ENCODE results near the gene ACER3.
"Not testable (repeated sequence)": the region's sequence is repeated elsewhere in the genome, so short reads cannot be mapped to it uniquely, and the experiment has no call there.

The ACER3 gene

DNA sequence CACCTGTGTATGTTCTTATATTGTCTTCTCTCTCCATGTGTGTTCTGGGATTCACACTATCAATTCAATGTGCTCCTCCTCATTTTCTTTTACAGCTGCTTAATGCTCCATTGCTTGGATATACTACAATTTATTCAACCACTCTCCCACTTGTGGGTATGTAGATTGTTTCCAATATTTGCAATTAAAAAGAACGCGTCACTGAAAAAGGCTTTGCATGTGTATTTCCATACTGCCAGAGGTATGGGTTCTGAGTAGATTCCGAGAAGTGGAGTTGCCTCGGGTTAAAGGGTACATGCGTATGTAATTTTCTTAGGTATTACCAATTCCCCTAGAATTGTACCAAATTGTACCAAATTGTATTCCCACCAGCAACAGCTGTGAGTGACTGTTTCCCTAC, 199.1 kb downstream of the ACER3 start:
- Histone ChIP-seq H3K4me3 (no peak overlapping the region), H3K27me3 (peaks cover 0 to under 1% (median 0%) of the 10 kb centered on the region in 11 experiments; a peak in 1 of 22 replicates)
- no peak for TF ChIP-seq Cebpa-rat (IDR thresholded peaks at IDR 0.05)

DNA sequence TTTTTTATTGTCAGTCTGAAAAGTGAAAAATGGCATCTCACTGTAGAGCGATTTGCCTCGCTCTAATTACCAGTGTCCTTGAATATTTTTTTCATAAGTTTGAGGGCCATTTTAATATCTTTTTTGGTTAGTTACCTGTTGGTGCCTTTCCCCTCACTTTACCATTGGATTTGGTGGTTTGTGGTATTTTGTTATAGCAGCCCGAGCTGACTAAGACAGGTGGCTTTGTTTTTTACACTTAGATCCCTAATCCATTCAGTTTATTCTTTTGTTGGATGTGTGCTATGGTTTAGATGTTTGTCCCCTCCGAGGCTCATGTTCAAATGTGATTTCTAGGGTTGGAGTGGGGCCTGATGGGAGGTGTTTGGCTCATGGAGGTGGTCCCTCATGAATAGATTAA, 199.5 kb downstream of the ACER3 start:
- Histone ChIP-seq H3K36me3 (no peaks in the 10 kb centered on the region; a peak in 1 of 22 replicates), H3K27ac (no peak overlapping the region), H3K4me3 (no peak overlapping the region), H3K9ac (no peak overlapping the region), H4K20me1 (no peaks in the 10 kb centered on the region), H3K27me3 (peaks cover 0 to 5% (median 0%) of the 10 kb centered on the region in 11 experiments; a peak in 3 of 22 replicates), H3K4me1 (no peaks in the 10 kb centered on the region; a peak in 1 of 20 replicates), H3K4me2 (no peak overlapping the region), H3K9me3 (replicated peaks in 1 of 11) (peaks cover 28 to 44% (median 34%) of the 10 kb centered on the region in 11 experiments)
- no peak for TF ChIP-seq Cebpa-rat (IDR thresholded peaks at IDR 0.05)

More for the DNA sequence above, 199.1 kb downstream of the ACER3 start:
- Histone ChIP-seq H3K4me2 (no peak overlapping the region), H4K20me1 (no peaks in the 10 kb centered on the region), H3K9ac (no peak overlapping the region), H3K36me3 (no peaks in the 10 kb centered on the region; a peak in 1 of 22 replicates), H3K4me1 (no peaks in the 10 kb centered on the region; a peak in 1 of 20 replicates), H3K9me3 (replicated peaks in 1 of 11) (peaks cover 28 to 45% (median 34%) of the 10 kb centered on the region in 11 experiments), H3K27ac (no peak overlapping the region)

DNA sequence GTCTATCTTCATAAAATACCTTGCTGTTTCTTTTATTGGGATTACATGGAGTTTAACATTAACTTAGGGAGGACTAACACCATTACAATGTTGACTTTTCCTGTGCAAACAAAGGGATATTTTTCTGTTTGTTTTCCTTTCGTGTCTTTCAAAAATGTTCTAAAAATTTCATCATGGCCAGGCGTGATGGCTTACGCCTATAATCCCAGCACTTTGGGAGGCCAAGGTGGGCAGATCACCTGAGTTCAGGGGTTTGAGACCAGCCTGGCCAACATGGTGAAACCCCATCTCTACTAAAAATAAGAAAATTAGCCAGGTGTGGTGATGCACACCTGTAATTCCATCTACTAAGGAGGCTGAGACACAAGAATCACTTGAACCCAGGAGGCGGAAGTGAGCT, 200.5 kb downstream of the ACER3 start:
- peaks cover 0 to 15% (median 9%) of the 10 kb centered on the region in 11 experiments; a peak in 8 of 22 replicates for H3K27me3 ChIP-seq
- H4K20me1 ChIP-seq, H3K9ac ChIP-seq, H3K27ac ChIP-seq, H3K4me1 ChIP-seq, H3K36me3 ChIP-seq, H3K4me3 ChIP-seq, H3K4me2 ChIP-seq: not testable (repeated sequence)
- H3K9me3 ChIP-seq (replicated peaks in 1 of 11), result peaks cover 21 to 34% (median 26%) of the 10 kb centered on the region in 11 experiments

DNA sequence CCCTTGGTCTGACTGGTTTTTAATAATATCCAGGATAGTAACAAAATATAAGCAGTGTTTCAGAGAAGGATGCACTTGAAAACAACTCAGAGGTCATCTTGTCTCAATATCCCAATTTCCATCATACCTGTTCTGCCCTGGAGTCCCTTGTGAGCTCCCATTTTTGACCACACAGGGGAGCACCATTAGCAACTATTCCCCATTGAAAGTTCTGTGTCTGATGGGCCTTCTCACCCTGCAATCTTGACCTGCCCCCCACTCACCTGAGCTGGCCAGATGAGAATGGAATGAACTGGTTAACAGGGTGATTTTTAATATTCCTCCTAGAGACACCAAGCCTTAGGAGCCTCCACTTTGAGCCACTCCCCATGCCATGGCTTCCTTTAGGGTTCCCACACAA, 202.2 kb downstream of the ACER3 start:
- Histone ChIP-seq H3K36me3 (no peaks in the 10 kb centered on the region), H3K9ac (no peak overlapping the region), H4K20me1 (peaks cover 0 to 3% (median 0%) of the 10 kb centered on the region in 11 experiments; a peak in 1 of 22 replicates), H3K4me1 (peaks cover 15 to 19% (median 17%) of the 10 kb centered on the region in 10 experiments), H3K27ac (no peak overlapping the region), H3K4me3 (no peak overlapping the region), H3K4me2 (no peak overlapping the region), H3K27me3 (peaks cover 0 to 15% (median 10%) of the 10 kb centered on the region in 11 experiments; a peak in 8 of 22 replicates), H3K9me3 (replicated peaks in 1 of 11) (peaks cover 9 to 17% (median 12%) of the 10 kb centered on the region in 11 experiments; a peak in 19 of 22 replicates)
- no peak for TF ChIP-seq Cebpa-rat (IDR thresholded peaks at IDR 0.05)

DNA sequence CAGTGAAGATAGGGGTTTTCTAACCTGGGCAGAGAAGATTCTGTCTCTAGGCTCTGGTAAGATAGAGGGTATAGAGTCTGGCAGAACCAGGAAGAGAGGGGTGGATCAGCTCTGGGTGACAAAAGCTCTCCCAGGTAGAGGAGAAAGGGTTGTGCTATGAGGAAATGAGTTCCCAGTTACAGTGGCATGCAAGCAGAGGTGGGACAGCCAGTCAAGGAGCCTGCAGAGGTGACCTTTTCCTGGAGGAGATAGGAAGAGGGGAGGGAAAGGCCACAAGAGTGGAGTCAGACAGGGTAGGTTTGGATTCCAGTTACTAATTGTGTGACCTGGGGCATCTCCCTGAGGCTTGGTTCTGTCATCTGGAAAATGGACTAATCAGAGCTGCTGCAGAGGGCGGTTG, 202.7 kb downstream of the ACER3 start:
- no peak overlapping the region for H3K9ac ChIP-seq
- no peak for TF ChIP-seq Cebpa-rat (IDR thresholded peaks at IDR 0.05)
- H3K36me3 ChIP-seq, result no peaks in the 10 kb centered on the region
- H3K27me3 ChIP-seq, result peaks cover 0 to 15% (median 10%) of the 10 kb centered on the region in 11 experiments; a peak in 8 of 22 replicates
- no peak overlapping the region for H3K27ac ChIP-seq
- H3K9me3 ChIP-seq (replicated peaks in 1 of 11), result peaks cover 9 to 16% (median 11%) of the 10 kb centered on the region in 11 experiments; a peak in 19 of 22 replicates
- H3K4me3 ChIP-seq, result no peak overlapping the region
- H3K4me2 ChIP-seq, result no peak overlapping the region
- peaks cover 20 to 24% (median 22%) of the 10 kb centered on the region in 10 experiments for H3K4me1 ChIP-seq
- H4K20me1 ChIP-seq, result peaks cover 0 to 7% (median 4%) of the 10 kb centered on the region in 11 experiments; a peak in 5 of 22 replicates

DNA sequence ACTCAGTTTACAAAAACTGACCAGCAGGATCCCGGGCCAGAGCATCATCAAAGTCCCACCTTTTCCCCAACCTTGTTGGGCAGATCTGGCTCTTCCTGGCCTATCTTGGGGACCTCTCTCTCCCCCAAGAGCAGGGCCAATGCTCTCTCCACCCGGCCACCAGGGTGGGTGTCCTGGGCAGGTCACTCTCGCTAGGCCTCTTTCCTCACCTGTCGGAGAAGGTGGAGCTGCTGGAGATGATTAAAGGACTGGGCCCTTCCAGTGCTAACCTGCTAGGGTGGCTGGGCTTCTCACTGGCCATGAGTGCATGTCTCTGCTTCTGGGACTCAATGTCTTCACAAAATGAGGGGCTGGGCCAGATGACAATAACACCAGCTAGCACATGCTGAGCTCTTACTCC, 203.1 kb downstream of the ACER3 start:
- peaks cover 24 to 29% (median 27%) of the 10 kb centered on the region in 10 experiments for H3K4me1 ChIP-seq
- H3K36me3 ChIP-seq, result no peaks in the 10 kb centered on the region
- peaks cover 0 to 12% (median 6%) of the 10 kb centered on the region in 11 experiments; a peak in 6 of 22 replicates for H4K20me1 ChIP-seq
- no peak for TF ChIP-seq Cebpa-rat (IDR thresholded peaks at IDR 0.05)
- no peak overlapping the region for H3K27ac ChIP-seq
- H3K4me3 ChIP-seq, result no peak overlapping the region
- no peak overlapping the region for H3K9ac ChIP-seq
- H3K9me3 ChIP-seq (replicated peaks in 1 of 11), result peaks cover 9 to 16% (median 11%) of the 10 kb centered on the region in 11 experiments; a peak in 19 of 22 replicates
- peaks cover 0 to 15% (median 10%) of the 10 kb centered on the region in 11 experiments; a peak in 8 of 22 replicates for H3K27me3 ChIP-seq
- H3K4me2 ChIP-seq, result no peak overlapping the region

DNA sequence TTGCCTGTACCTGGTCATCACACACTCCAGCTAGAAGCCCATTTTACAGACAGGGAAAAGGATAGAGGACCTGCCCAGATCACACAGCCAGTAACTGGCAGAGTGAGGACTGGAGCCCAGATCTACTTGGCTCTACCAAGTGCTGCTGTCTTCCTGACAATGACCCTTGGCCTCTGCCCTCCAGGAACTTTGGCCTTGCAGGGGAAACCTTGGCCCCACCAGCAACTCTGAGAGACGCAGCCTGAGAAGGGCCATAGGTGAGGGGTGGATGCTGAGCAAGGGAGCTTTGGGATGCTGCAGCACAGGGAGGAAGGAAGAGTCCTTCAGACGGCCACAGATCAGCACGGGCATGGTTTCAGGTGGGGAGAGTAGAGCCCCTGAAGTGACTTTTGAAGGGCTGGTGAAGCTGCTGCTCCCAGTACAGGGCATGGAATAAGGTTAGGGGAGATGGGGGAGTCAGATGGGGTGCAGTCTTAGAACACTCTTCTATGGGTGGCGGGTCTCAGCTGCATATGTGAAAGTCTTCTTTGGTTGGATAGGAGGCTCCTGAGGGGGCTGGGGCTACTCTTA, 204.0 kb downstream of the ACER3 start:
- Histone ChIP-seq H3K9me3 (replicated peaks in 1 of 11) (peaks cover 9 to 16% (median 11%) of the 10 kb centered on the region in 11 experiments; a peak in 19 of 22 replicates), H3K36me3 (no peaks in the 10 kb centered on the region), H3K4me1 (peaks cover 25 to 37% (median 35%) of the 10 kb centered on the region in 10 experiments), H3K27me3 (peaks cover 0 to 15% (median 10%) of the 10 kb centered on the region in 11 experiments; a peak in 8 of 22 replicates), H3K4me3 (no peak overlapping the region), H3K4me2 (no peak overlapping the region), H3K9ac (no peak overlapping the region), H4K20me1 (peaks cover 0 to 20% (median 12%) of the 10 kb centered on the region in 11 experiments; a peak in 6 of 22 replicates), H3K27ac (no peak overlapping the region)
- no peak for TF ChIP-seq Cebpa-rat (IDR thresholded peaks at IDR 0.05)

DNA sequence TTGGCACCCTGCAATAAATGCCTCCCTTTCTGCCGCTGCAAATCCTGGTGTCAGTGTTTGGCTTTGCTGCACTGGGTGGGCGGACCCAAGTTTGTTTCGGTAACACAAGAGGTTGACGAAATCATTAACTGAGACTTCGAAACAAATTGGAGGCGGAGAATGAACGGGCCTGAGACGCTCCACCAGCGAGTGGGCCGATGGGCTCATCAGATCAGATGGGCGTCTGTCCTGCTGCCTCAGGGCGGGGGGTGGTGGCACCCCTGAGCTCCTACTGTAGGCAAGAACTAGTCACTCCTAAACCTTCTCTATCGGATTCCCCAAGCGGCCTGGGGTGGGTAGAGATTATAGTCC, 205.1 kb downstream of the ACER3 start:
- Histone ChIP-seq H3K9ac (peak overlapping the region; percentile 66 to 83 (median 78)), H3K27ac (peak overlapping the region in 9 of 11 experiments; percentile 56 to 76 (median 63); a peak in 15 of 22 replicates)

More for the DNA sequence above, 205.1 kb downstream of the ACER3 start:
- Histone ChIP-seq H3K36me3 (no peaks in the 10 kb centered on the region), H3K4me1 (peaks cover 27 to 49% (median 45%) of the 10 kb centered on the region in 10 experiments), H3K9me3 (replicated peaks in 1 of 11) (peaks cover 9 to 14% (median 11%) of the 10 kb centered on the region in 11 experiments; a peak in 19 of 22 replicates), H3K27me3 (peaks cover 0 to 15% (median 10%) of the 10 kb centered on the region in 11 experiments; a peak in 8 of 22 replicates), H3K4me2 (peak overlapping the region; percentile 90 to 99 (median 97)), H3K4me3 (peak overlapping the region; percentile 63 to 88 (median 76)), H4K20me1 (peaks cover 0 to 21% (median 12%) of the 10 kb centered on the region in 11 experiments; a peak in 7 of 22 replicates)
- TF ChIP-seq Cebpa-rat (IDR thresholded peaks at IDR 0.05), result no peak
